Measurements from ENCODE around the gene SLC13A3.

DNA sequence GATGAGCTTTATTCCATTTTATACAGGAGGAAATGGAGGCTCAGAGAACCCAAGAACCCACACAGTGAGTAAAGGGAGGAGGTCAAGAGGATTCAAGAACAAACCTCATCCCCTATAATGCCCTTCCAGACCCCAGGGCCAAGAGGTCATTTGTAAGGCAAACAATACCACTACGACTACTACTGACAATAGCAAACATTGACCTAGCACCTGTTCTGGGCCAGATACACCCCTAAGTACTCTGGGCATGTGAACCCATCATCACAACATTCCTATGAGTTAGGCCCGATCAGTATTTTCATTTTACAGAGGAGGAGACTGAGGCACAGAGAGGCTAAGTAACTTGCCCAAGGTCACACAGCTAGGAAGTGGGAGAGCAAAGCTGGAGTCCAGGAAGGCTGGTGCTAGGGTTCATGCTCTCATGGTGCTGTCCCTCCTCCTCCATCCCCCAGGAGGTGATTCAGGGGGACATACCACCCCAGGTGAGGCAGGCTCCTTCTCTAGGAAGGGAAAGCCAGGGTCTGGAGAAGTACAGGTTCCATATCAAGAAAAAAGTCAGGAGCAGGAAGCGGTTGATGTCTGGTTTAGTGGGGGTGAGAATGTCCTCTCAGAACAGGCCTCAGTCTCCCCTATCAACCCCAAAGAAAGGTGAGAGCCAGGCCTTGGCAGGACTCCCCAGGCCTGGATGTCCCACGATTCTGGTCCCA is 13.7 kb downstream of the SLC13A3 start:
- TF ChIP-seq CTCF (IDR thresholded peaks at IDR 0.05; ENCODE audit: insufficient read depth, low read length) (no peak), POLR2AphosphoS5 (IDR thresholded peaks at IDR 0.05; ENCODE audit: low read depth) (no peak), GABPA (IDR thresholded peaks at IDR 0.05; ENCODE audit: low read depth) (no peak), SPI1 (IDR thresholded peaks at IDR 0.05; ENCODE audit: borderline replicate concordance, low read depth) (no peak)
- TF ChIP-seq, protein P1, sequence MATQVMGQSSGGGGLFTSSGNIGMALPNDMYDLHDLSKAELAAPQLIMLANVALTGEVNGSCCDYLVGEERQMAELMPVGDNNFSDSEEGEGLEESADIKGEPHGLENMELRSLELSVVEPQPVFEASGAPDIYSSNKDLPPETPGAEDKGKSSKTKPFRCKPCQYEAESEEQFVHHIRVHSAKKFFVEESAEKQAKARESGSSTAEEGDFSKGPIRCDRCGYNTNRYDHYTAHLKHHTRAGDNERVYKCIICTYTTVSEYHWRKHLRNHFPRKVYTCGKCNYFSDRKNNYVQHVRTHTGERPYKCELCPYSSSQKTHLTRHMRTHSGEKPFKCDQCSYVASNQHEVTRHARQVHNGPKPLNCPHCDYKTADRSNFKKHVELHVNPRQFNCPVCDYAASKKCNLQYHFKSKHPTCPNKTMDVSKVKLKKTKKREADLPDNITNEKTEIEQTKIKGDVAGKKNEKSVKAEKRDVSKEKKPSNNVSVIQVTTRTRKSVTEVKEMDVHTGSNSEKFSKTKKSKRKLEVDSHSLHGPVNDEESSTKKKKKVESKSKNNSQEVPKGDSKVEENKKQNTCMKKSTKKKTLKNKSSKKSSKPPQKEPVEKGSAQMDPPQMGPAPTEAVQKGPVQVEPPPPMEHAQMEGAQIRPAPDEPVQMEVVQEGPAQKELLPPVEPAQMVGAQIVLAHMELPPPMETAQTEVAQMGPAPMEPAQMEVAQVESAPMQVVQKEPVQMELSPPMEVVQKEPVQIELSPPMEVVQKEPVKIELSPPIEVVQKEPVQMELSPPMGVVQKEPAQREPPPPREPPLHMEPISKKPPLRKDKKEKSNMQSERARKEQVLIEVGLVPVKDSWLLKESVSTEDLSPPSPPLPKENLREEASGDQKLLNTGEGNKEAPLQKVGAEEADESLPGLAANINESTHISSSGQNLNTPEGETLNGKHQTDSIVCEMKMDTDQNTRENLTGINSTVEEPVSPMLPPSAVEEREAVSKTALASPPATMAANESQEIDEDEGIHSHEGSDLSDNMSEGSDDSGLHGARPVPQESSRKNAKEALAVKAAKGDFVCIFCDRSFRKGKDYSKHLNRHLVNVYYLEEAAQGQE (IDR thresholded peaks at IDR 0.05; ENCODE audit: insufficient replicate concordance, low read depth), result no peak

All from HL-60 (cell line).